ENCODE measurements around the gene MICAL2.

DNA sequence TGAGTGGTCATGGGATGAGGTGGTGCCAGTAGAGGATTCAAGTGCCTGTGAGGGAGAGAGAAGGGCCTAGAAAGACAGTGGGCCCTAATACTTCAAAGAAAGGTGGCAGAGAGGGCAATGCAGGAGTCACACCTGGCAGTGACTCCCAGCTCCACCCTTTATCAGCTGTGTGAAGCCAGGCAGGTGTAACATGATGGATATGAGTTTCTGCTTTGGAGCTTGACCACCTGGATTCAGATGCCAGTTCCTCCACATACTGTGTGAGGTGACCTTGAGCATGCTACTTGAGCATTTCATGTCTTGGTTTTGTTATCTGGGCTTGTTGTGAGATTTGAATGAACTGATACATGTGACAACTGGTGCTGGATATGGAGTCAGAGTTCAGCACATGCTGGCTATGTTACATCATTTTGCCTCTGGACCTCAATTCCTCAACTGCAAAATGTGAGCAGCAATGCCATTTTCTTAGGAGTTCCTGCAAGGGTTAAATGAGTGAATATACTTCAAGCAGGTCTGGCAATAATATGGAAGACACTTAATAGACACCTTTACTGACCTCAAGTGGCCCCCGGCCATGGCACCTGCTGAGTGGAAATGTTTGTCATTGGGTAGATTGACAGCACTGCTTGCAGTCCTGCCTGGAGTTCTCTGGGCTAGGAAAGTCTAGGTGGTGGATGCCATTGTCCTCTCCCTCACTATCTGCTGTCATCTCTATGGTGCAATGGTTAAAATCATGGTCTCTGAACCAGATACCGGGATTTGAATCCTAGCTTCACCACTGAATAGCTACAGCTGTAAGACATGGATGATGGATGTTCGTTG, 83.3 kb downstream of the MICAL2 start:
- TF ChIP-seq EZH2 (IDR thresholded peaks at IDR 0.05; ENCODE audit: low read length, unreplicated experiment) = no peak
- TF ChIP-seq, protein P1, sequence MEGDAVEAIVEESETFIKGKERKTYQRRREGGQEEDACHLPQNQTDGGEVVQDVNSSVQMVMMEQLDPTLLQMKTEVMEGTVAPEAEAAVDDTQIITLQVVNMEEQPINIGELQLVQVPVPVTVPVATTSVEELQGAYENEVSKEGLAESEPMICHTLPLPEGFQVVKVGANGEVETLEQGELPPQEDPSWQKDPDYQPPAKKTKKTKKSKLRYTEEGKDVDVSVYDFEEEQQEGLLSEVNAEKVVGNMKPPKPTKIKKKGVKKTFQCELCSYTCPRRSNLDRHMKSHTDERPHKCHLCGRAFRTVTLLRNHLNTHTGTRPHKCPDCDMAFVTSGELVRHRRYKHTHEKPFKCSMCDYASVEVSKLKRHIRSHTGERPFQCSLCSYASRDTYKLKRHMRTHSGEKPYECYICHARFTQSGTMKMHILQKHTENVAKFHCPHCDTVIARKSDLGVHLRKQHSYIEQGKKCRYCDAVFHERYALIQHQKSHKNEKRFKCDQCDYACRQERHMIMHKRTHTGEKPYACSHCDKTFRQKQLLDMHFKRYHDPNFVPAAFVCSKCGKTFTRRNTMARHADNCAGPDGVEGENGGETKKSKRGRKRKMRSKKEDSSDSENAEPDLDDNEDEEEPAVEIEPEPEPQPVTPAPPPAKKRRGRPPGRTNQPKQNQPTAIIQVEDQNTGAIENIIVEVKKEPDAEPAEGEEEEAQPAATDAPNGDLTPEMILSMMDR (conservative IDR thresholded peaks at IDR 0.05; ENCODE audit: low read depth, low read length) = no peak

Measured in PC-3 (cell line).